ENCODE results near the gene SLC7A4.
"Not testable (repeated sequence)": the region's sequence is repeated elsewhere in the genome, so short reads cannot be mapped to it uniquely, and the experiment has no call there.

Gene SLC7A4

DNA sequence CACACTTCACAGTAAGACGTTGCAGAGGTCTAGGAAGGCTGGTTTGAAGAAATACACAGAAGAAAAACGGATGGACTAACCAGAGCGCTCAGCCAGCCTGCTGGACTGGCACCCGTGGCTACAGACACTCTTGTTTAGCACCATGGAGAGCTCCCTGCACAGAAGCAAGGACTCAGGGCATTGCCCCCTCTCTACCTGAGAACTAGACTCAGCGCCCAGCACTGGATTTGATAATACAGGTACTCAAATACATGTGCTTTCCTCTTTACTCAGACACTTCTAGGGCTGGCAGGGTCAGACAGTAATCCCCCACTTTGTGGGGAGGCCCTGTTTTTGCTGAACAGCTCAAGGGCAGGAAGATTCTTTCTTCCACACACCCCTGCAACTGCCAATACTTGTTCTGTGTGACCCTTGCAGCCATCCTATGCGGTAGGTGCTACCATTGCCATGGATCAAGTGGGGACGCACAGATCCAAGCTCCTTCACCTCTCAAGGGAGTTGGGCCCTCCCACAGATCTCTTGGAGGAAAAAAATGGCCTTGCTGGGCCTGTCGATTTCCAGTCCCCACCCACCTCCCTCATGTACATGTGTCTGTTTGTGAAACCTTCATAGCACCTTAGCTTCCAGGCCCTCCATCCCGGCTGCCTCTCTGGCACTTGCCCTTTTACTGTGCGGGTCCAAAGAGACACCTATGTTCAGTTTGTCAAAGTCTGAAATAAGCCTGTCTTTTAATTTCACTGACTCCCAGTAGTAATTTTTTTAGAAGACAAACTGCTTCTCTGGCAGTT, 22.5 kb downstream of the SLC7A4 start:
- no peaks in the 10 kb centered on the region for H3K36me3 Mint-ChIP-seq
- peak; percentile 74 for DNase-seq
- H3K4me1 Mint-ChIP-seq: peaks cover 15% of the 10 kb centered on the region
- H3K9me3 Mint-ChIP-seq: no peaks in the 10 kb centered on the region
- no peak overlapping the region for H3K4me3 Mint-ChIP-seq
- CTCF ChIA-PET: no interaction called here
- H3K27ac Mint-ChIP-seq: no peak overlapping the region
- peaks cover 23% of the 10 kb centered on the region for H3K27me3 Mint-ChIP-seq

DNA sequence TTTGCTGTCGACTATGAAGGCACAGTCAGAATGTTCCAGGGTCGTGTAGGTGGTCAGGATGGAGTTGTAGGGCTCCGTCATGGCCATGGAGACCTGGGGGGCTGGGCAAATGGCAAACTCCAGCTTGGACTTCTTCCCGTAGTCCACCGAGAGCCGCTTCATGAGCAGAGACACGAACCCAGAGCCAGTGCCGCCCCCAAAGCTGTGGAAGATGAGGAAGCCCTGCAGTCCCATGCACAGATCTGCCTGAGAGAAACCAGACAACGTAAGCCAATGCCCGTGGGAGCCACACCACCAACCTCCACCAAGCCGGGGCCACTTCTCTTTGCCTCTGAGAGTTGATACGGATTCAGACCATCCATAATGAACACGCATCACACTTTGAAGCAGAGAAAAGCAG, 23.2 kb downstream of the SLC7A4 start:
- CTCF ChIA-PET, DNase-seq, H3K4me3 Mint-ChIP-seq, H3K36me3 Mint-ChIP-seq, H3K9me3 Mint-ChIP-seq, H3K4me1 Mint-ChIP-seq, H3K27ac Mint-ChIP-seq: not testable (repeated sequence)
- H3K27me3 Mint-ChIP-seq: peaks cover 17% of the 10 kb centered on the region

DNA sequence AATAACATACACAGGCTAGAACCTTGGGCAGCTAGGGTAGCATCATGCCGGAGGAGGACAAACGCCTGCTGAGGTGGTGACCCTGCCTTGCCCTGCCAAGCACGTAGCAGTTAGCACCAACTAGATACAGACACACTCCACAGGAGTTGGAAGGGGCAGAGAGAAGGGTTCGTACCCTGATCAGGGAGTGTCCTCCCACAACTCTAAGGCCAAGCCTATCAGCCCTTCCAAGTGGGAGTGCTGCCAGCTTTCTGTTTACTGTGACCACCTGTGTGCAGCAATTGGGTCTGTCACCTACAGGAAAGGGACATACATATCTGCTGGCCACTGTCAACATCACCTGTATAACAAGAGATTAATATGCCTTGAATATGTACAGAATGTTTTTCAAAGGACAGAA, 28.6 kb downstream of the SLC7A4 start:
- Mint-ChIP-seq H3K27me3 (no peaks in the 10 kb centered on the region), H3K27ac (peak overlapping the region; percentile 96), H3K4me1 (peaks cover 37% of the 10 kb centered on the region), H3K9me3 (no peaks in the 10 kb centered on the region), H3K4me3 (peak overlapping the region; percentile 94), H3K36me3 (peaks cover 5% of the 10 kb centered on the region)
- DNase-seq: no peak
- CTCF ChIA-PET: interaction anchor here (0.6 to 1.8 kb wide), 3 partner anchors 18 to 745 kb away, joined by 3 to 6 read pairs (median 4); no protein-coding TSS in a partner anchor

DNA sequence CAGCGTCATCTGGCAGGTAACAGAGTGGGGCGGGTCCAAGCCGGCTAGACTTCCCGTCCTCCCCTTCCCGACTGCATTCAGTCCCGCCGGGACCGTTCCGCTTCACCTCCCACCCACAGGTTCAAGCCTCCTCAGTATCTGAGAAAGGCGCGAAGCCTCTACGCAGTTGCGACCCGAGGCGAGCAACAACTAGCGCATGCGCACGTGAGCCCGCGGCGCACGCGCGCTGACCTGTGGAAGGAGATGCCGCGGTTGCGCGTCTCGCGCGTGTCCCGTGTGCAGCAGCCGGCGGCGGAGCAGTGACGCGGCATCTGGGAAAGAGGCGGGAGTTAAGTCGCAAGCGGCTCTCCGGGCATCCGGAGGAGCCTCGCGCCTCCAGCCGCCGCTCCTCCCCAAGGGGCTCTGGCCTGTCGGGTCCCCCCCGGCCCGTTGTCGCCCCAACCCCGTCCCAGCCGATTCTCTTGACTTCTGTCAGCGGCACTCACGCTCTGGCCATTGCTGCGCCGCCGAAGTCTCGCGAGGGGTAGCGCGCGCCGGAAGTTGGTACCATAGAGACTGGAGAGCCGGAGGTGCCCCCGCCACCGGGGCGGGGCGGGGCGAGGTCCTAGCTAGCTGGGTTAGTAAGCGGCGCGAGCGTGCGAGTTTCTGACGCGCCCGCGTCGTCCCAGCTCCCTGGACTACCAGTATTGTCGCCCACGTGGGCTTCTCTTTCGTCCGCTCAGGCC, 30.6 kb downstream of the SLC7A4 start, which contains the start of gene THAP7:
TSS of gene THAP7 (minus strand) at position 518 of the 725 bp plus-strand sequence. CDS start at position 311, 207 bp downstream.
- H3K4me1 Mint-ChIP-seq: peaks cover 39% of the 10 kb centered on the region
- H3K36me3 Mint-ChIP-seq: peaks cover 10% of the 10 kb centered on the region
- peak; percentile 98 for DNase-seq
- no peaks in the 10 kb centered on the region for H3K27me3 Mint-ChIP-seq
- H3K4me3 Mint-ChIP-seq: peak within 1 kb of the TSS; percentile 94
- H3K9me3 Mint-ChIP-seq: no peaks in the 10 kb centered on the region
- peak within 1 kb of the TSS; percentile 96 for H3K27ac Mint-ChIP-seq
- CTCF ChIA-PET: interaction anchor here (1.0 to 2.8 kb wide), 2 partner anchors 15 to 20 kb away, joined by 4 to 8 read pairs; partner anchors contain the start of gene LZTR1

DNA sequence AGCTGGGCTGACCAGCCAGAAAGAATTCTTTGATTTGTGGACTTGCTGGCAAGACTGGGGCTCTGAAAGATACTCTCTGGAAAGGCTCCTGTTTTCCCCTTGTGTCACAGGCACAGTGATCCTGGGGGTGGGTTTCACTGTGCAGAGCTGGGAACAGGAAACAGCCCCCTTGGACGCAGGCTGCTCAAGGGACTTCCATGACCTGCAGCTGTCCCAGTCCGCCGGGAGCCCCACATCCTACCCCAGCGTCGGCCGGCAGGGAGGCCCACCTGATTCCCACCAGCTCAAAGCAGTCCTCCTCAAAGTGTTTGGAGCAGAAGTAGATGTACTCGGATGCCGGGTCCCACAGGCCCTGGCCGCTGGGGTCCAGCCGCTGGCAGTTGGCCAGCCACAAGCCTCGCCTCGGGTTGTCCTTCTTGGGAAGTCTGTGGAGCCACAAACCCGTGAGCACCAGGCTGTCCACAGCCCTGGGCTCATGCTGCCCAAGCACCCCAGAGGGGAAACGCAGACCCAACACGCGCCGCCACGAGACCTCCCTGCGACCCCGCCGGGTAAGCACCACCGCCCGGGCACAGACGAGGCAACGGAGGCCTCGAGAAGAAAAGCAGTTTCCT, 31.3 kb downstream of the SLC7A4 start:
- no peak for DNase-seq
- H3K27ac Mint-ChIP-seq: peak overlapping the region; percentile 96
- H3K4me3 Mint-ChIP-seq: peak overlapping the region; percentile 94
- H3K4me1 Mint-ChIP-seq: peaks cover 39% of the 10 kb centered on the region
- no peaks in the 10 kb centered on the region for H3K27me3 Mint-ChIP-seq
- CTCF ChIA-PET: interaction anchor here (1.0 to 2.8 kb wide), 3 partner anchors 15 to 115 kb away, joined by 4 to 8 read pairs (median 4); partner anchors contain the start of gene LZTR1
- no peaks in the 10 kb centered on the region for H3K9me3 Mint-ChIP-seq
- peaks cover 15% of the 10 kb centered on the region for H3K36me3 Mint-ChIP-seq

DNA sequence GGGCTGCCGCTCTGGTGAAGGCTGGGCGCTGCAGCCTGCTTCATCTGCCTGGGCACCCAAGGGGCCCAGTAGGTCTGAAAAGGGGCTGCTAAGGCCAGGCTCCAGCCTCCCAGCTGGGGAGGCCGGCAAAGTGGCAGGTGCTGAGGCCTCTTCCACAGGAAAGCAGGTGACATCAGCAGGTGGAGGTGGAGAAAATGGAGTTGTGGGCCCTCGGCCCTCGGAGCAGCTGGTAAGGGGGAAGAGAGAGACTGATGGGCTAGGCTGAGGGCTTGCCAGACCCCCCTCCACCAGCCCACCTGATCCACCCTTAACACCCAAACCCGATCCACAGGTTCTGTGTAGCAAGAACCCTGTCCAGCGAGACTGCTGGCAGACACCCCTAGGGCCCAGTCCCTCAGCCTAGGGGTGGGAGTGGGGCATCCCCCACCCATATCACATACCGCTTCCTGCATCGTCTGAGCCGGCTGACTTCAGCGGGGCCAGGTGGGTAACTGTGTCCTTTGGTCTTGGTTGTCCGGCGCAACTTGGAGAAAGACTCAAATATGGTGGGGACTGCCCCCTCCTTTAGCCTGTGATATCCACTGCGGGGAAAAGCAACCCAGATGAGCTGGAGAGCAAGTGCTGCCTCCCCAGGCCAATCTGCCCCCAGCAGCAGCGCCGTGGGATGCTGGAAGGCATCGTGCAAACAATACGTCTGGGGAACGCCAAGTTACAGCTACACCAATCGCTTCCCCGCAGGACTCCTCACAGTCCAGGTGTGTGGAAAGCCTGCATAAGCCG, 32.0 kb downstream of the SLC7A4 start:
- peak overlapping the region; percentile 96 for H3K27ac Mint-ChIP-seq
- H3K27me3 Mint-ChIP-seq: no peaks in the 10 kb centered on the region
- H3K4me1 Mint-ChIP-seq: peaks cover 39% of the 10 kb centered on the region
- H3K36me3 Mint-ChIP-seq: peaks cover 16% of the 10 kb centered on the region
- H3K9me3 Mint-ChIP-seq: no peaks in the 10 kb centered on the region
- DNase-seq: no peak
- peak overlapping the region; percentile 94 for H3K4me3 Mint-ChIP-seq
- CTCF ChIA-PET: interaction anchor here (1.0 to 2.8 kb wide), 3 partner anchors 14 to 114 kb away, joined by 4 to 8 read pairs (median 4); partner anchors contain the start of gene LZTR1

DNA sequence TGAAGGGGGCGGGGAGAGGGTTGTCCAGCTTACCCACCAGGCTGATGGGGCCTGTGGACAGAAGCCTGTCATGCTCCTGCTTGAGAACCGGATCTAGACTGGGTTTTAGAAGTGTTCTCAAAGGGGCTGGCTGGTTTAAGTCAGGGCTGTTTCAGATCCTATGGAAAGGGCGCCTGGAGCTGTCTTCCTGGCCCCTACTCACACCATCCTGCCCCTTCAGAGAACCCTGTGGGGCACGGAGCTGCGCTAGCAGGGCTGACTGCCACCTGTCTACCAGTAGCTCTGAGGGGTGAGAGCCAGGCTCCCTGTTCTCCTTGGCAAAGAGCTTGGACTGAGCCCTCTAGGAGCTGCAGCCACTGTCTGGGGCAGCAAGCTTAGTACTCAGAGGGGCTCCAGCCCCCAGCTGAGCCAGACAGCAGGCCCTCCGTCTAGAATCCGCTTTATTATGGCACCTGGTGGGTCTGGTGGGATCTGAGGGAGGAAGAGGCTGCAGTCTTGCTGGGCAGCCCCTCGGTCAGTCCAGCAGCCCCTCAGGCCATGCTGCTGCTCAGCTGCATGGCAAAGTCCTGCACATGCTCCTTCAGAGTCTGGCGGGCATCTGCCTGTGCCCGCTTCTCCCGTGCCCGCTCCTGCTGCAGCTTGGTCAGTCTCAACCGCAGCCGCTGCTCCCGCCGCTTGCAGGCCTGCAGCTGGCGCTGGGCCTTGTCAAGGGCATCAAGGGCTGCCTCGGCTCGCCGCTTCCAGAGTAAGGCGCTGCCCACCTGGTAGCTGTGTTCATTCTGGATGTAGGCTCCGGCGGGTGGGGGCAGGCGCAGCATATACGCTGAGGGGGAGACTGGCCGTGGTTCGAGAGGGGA, 32.8 kb downstream of the SLC7A4 start:
- Mint-ChIP-seq H3K36me3 (peaks cover 21% of the 10 kb centered on the region), H3K27me3 (no peaks in the 10 kb centered on the region), H3K9me3 (no peaks in the 10 kb centered on the region), H3K27ac (no peak overlapping the region), H3K4me3 (peak overlapping the region; percentile 94), H3K4me1 (peaks cover 39% of the 10 kb centered on the region)
- CTCF ChIA-PET: interaction anchor here (2.8 kb wide), 1 partner anchor 18 kb away, joined by 8 read pairs; the partner anchor contains the start of gene LZTR1
- DNase-seq: no peak

DNA sequence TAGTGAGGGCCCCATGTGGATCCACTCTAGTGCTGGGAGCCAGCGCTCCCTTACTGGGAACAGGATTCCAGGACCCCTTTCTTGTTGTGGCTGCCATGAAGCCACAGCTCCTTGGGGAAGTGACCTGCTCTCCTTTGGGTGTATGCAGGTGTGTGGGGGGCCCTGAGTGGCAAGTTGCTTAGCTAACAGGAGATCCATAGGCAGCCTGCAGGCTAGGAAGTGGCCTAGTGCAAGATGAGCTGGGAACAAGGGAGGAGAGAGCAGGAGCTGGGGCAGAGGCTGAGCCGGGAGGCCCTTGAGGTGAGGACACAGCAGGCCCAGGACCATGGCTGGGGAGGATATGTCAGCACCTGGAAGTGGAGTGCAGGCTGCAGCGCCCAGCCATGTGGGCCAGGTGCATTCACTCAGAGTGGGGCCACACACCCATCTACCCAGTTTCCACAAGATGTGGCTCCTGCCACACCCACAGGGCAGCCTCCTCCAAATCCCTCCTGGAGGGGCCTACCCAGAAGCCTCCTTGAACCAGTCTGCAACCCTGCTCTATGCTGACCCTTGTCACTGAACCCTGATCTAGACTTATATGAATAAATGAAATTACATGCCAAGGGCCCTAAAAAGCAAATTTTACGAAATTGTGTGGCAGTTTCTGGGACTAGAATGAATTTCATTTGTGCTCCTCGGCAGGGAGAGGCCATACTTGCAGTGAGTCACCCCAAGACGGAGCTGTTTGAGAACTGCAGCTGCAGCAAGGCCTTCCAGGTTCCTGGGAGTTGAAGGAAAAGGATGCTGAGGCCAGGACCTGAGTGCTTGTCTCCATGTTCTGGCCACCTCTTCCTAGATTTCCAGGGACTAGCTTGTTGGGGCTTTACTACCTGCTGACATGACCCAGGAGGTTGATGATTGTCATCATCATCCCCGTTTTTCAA, 33.7 kb downstream of the SLC7A4 start:
- peaks cover 21% of the 10 kb centered on the region for H3K36me3 Mint-ChIP-seq
- CTCF ChIA-PET: interaction anchor here (2.8 kb wide), 1 partner anchor 17 kb away, joined by 8 read pairs; the partner anchor contains the start of gene LZTR1
- H3K9me3 Mint-ChIP-seq: no peaks in the 10 kb centered on the region
- peak overlapping the region; percentile 60 for H3K27ac Mint-ChIP-seq
- H3K4me3 Mint-ChIP-seq: no peak overlapping the region
- H3K27me3 Mint-ChIP-seq: no peaks in the 10 kb centered on the region
- H3K4me1 Mint-ChIP-seq: peaks cover 34% of the 10 kb centered on the region
- no peak for DNase-seq

DNA sequence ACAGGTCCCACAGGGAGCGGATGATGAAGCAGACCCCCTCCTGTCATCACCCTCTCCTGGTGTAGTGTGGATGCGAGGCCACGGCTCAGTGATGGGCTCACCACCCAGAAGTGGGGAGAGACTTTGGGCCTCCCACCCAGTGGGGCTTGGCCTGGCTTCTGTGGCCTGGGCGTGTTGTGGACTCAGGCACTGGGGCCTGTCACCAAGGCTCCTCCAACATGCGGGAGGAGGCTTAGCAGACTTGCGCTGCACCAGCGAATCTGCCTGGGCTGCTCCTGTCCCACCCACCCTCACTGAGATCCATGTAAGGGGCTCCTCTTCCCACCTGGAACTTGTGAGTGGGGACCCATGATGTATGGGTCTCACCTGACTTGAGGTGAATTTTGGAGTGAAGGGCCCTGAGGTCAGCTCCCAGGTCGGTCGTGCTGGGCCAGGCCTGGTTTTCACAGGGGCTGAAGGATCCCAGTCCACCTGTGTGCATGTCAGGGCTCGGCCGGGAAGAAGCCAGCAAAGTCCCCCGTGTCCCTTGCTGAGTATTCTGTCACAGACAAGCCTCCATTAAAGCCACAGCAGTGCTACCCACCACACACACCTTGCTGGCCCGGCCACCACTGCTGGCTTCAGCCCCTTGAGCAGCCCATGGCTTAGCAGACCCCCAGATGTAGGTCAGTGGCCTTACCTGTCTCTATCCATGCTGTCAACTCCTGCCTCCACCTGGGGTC, 34.7 kb downstream of the SLC7A4 start:
- CTCF ChIA-PET: no interaction called here

DNA sequence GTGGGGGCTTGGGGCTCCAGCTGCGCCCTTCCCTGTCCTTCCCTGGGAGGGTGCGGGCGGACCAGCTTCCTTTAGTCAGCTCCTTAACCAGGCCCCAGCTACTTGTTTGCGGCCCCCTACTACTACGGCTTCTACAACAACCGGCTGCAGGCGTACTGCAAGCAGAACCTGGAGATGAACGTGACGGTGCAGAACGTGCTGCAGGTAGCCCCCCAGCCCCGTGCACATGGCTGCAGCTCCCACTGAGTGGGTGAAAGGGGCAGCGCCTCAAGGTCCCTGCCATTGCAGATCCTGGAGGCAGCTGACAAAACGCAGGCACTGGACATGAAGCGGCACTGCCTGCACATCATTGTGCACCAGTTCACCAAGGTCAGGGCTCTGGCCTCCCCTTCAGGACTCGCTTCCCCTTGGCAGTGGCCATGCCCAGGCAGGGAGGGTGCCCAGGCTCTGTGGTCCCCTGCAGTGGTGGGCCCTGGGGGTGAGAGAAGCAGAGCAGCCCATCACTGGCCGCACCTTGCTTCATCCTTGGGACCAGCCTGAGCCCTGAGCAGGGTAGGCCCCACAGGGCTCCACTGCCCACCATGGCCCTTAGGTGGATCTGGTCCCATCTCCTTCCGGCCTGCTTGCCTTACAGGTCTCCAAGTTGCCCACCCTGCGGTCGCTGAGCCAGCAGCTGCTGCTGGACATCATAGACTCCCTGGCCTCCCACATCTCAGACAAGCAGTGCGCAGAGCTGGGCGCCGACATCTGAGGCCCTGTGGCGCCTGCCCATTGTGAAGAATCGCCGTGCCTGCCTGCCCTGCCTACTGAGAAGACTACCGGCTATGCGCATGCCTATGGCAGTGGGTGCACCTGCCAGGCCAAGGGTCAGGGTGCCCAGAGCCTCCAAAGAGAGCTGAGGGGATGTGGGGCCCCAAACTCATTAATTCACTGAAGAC, 35.5 kb downstream of the SLC7A4 start:
- Mint-ChIP-seq H3K27ac (no peak overlapping the region), H3K36me3 (peaks cover 23% of the 10 kb centered on the region), H3K27me3 (no peaks in the 10 kb centered on the region), H3K9me3 (no peaks in the 10 kb centered on the region), H3K4me1 (peaks cover 23% of the 10 kb centered on the region), H3K4me3 (no peak overlapping the region)
- DNase-seq: no peak
- CTCF ChIA-PET: no interaction called here

More for the DNA sequence above, 34.7 kb downstream of the SLC7A4 start:
- no peak overlapping the region for H3K4me3 Mint-ChIP-seq
- no peak for DNase-seq
- peaks cover 26% of the 10 kb centered on the region for H3K4me1 Mint-ChIP-seq
- H3K36me3 Mint-ChIP-seq: peaks cover 23% of the 10 kb centered on the region
- H3K9me3 Mint-ChIP-seq: no peaks in the 10 kb centered on the region
- H3K27ac Mint-ChIP-seq: no peak overlapping the region
- H3K27me3 Mint-ChIP-seq: no peaks in the 10 kb centered on the region

DNA sequence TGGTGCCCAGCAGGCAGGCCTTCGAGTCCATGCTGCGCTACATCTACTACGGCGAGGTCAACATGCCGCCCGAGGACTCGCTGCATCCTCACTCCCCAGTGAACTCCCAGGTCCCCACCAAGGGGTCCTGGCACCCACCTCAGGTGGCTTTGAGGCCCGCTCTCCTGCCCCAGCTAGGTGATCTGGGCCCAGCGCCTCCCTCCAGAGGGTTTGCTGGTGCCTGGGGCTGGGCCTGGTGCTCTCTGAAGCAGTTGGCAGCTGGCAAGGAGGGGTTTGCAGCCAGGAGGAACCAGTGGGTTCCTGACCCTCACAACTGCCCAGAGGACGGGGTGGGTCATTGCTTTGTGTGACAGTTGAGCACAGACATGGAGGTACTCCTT, 36.3 kb downstream of the SLC7A4 start:
- H3K4me1 Mint-ChIP-seq: peaks cover 17% of the 10 kb centered on the region
- H3K9me3 Mint-ChIP-seq: no peaks in the 10 kb centered on the region
- H3K27ac Mint-ChIP-seq: no peak overlapping the region
- H3K27me3 Mint-ChIP-seq: no peaks in the 10 kb centered on the region
- no peak overlapping the region for H3K4me3 Mint-ChIP-seq
- peaks cover 21% of the 10 kb centered on the region for H3K36me3 Mint-ChIP-seq
- no peak for DNase-seq
- CTCF ChIA-PET: no interaction called here
